ENCODE results near the gene OR2D2. TPM values are rescaled to one million over a fixed set of nuclear protein-coding genes. Genes with fewer than 3 reads are reported as not detected.

The OR2D2 gene
- total RNA-seq, 4 donors from 2014 or later: 0.40 TPM; not detected in 3

DNA sequence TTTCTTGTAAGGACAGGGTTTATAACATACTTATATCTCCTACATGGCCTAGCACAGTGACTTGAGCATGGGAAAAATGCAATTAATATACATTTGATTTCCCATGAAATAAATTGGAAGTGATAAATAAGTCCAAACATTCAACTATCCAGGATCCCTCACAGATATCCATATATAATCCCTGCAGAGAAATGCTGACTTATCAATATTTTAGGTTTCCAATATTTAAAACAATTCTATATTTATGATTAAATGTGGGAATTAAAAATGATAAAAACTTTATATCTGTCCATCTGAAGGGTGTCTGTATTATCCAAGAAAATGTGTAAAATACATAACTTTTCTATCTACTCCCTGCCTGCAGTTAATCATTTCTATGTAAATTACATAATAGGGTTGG, 9.5 kb downstream of the OR2D2 start:
- no peak overlapping the region for H3K4me3 ChIP-seq
- H3K4me1 ChIP-seq: no peaks in the 10 kb centered on the region
- DNase-seq: no peak
- TF ChIP-seq, protein P1, sequence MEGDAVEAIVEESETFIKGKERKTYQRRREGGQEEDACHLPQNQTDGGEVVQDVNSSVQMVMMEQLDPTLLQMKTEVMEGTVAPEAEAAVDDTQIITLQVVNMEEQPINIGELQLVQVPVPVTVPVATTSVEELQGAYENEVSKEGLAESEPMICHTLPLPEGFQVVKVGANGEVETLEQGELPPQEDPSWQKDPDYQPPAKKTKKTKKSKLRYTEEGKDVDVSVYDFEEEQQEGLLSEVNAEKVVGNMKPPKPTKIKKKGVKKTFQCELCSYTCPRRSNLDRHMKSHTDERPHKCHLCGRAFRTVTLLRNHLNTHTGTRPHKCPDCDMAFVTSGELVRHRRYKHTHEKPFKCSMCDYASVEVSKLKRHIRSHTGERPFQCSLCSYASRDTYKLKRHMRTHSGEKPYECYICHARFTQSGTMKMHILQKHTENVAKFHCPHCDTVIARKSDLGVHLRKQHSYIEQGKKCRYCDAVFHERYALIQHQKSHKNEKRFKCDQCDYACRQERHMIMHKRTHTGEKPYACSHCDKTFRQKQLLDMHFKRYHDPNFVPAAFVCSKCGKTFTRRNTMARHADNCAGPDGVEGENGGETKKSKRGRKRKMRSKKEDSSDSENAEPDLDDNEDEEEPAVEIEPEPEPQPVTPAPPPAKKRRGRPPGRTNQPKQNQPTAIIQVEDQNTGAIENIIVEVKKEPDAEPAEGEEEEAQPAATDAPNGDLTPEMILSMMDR (IDR thresholded peaks at IDR 0.05): no peak
- TF ChIP-seq POLR2A (IDR thresholded peaks at IDR 0.05): no peak
- no peak overlapping the region for H3K27ac ChIP-seq
- intact Hi-C loops (cut with DNase I): no loop called here
- H3K36me3 ChIP-seq: no peaks in the 10 kb centered on the region
- no peaks in the 10 kb centered on the region for H3K9me3 ChIP-seq
- H3K27me3 ChIP-seq: no peaks in the 10 kb centered on the region

DNA sequence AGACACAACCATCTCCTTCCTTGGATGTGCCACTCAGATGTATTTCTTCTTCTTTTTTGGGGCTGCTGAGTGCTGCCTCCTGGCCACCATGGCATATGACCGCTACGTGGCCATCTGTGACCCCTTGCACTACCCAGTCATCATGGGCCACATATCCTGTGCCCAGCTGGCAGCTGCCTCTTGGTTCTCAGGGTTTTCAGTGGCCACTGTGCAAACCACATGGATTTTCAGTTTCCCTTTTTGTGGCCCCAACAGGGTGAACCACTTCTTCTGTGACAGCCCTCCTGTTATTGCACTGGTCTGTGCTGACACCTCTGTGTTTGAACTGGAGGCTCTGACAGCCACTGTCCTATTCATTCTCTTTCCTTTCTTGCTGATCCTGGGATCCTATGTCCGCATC, 15.4 kb downstream of the OR2D2 start:
- TF ChIP-seq POLR2A (IDR thresholded peaks at IDR 0.05): no peak
- TF ChIP-seq, protein P1 (IDR thresholded peaks at IDR 0.05): no peak
- Histone ChIP-seq H3K4me1 (no peaks in the 10 kb centered on the region), H3K27me3 (no peaks in the 10 kb centered on the region), H3K4me3 (no peak overlapping the region), H3K36me3 (no peaks in the 10 kb centered on the region), H3K9me3 (no peaks in the 10 kb centered on the region), H3K27ac (no peak overlapping the region)
- WGBS, 2 donors: 82 to 87% methylated on average over 3 of the region's 3 CpGs
- intact Hi-C loops (cut with DNase I): no loop called here
- no peak for DNase-seq

DNA sequence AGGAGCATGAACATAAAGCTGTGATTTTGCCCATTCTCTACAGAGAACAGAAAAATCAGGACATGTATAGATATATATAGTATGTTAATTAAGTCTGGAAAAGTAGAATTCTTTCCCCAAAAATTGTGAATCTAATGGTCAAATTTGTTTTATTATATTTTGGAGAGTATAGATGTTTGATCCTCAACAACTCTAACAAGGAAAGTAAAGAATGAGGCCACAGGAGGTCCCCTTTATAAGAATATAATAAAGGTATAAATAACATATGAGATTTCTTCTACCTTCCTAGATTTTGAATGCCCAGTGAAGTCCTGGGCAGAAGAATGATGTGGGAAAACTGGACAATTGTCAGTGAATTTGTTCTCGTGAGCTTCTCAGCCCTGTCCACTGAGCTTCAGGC, 16.0 kb downstream of the OR2D2 start, which contains the start of gene OR10A4:
OR10A4 (plus strand) TSS at position 301 of the 400 bp plus-strand sequence; CDS start at position 324, 23 bp downstream.
- intact Hi-C loops (cut with DNase I): no loop called here
- no peak for TF ChIP-seq POLR2A (IDR thresholded peaks at IDR 0.05)
- TF ChIP-seq, protein P1 (IDR thresholded peaks at IDR 0.05): no peak
- no peaks in the 10 kb centered on the region for H3K4me1 ChIP-seq

DNA sequence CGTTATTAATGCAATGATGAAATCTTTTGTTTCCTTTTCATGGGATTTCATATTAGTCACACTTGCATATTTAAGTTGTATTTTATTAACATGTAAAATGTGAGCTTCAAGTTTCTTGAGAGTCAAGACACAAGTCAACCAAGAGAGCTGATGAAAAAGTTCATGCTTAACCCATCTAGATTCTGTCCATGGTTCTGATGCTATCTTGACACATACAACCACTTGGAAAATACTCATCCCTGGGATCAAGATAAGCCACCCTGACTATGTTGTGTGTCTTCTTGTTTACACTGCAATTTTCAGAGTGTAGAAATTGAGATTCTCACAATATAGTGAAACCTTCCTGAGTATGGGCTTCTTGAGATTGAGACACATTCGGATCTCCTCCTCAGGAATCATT, 16.5 kb downstream of the OR2D2 start:
- Histone ChIP-seq H3K36me3 (no peaks in the 10 kb centered on the region), H3K27me3 (no peaks in the 10 kb centered on the region), H3K4me3 (no peak overlapping the region), H3K27ac (no peak overlapping the region), H3K4me1 (no peaks in the 10 kb centered on the region), H3K9me3 (no peaks in the 10 kb centered on the region)
- intact Hi-C loops (cut with DNase I): no loop called here
- DNase-seq: no peak
- TF ChIP-seq POLR2A (IDR thresholded peaks at IDR 0.05): no peak
- TF ChIP-seq, protein P1 (IDR thresholded peaks at IDR 0.05): no peak
- WGBS, 2 donors: 69 to 78% methylated on average over 2 of the region's 2 CpGs

More for the DNA sequence above, 16.0 kb downstream of the OR2D2 start, which contains the start of gene OR10A4:
- no peak within 1 kb of the TSS for H3K27ac ChIP-seq
- 81 to 93% methylated on average over 1 of the region's 1 CpG for WGBS, 2 donors
- H3K4me3 ChIP-seq: no peak within 1 kb of the TSS
- H3K27me3 ChIP-seq: no peaks in the 10 kb centered on the region
- no peaks in the 10 kb centered on the region for H3K36me3 ChIP-seq
- H3K9me3 ChIP-seq: no peaks in the 10 kb centered on the region
- DNase-seq: no peak

DNA sequence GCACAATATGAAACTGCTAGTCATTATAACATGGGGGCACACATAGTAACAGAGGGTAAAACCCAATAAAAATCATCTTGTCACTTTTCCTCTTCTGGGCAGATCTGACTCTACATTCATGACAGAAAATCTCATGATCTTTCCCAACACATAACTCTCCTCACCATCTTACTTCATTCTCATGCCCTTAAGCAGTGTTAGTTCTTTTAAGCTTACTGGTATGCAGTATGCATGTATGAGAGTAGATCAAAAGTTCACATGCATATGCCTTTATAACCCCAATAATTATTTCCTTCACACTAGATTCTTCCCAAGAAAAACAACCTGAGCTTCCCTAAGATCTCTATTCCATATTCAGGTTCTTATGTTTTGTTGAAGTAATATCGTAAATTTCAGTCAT, 21.0 kb downstream of the OR2D2 start:
- intact Hi-C loops (cut with DNase I): no loop called here
- H3K36me3 ChIP-seq: no peaks in the 10 kb centered on the region
- no peak for DNase-seq
- WGBS, 2 donors: 64 to 82% methylated on average over 1 of the region's 1 CpG
- H3K9me3 ChIP-seq: no peaks in the 10 kb centered on the region
- H3K27ac ChIP-seq: no peak overlapping the region
- no peaks in the 10 kb centered on the region for H3K4me1 ChIP-seq
- H3K4me3 ChIP-seq: no peak overlapping the region
- no peaks in the 10 kb centered on the region for H3K27me3 ChIP-seq
- no peak for TF ChIP-seq POLR2A (IDR thresholded peaks at IDR 0.05)
- TF ChIP-seq, protein P1 (IDR thresholded peaks at IDR 0.05): no peak

Measured in esophagus squamous epithelium (tissue), 5 donors.